ENCODE data around the gene TPO.

GRCh38 chr2:1436369-1436768 is 23.1 kb downstream of the TPO start:
- TF ChIP-seq EZH2 (IDR thresholded peaks at IDR 0.05; ENCODE audit: borderline replicate concordance, insufficient read depth, low read length, poor library complexity, severe bottlenecking) (no peak), CTCF (IDR thresholded peaks at IDR 0.05; ENCODE audit: poor library complexity, severe bottlenecking) (no peak), POLR2AphosphoS5 (IDR thresholded peaks at IDR 0.05) (no peak)
